B cell (primary cell): Measurements from ENCODE around the gene OR7C2. TPM values are rescaled to one million over a fixed set of nuclear protein-coding genes. Genes with fewer than 3 reads are reported as not detected.
A peak's percentile ranks its signal among the peaks of the same experiment; 100 is the strongest.

ENCODE experiments used
- ATAC-seq: fragments of 200-7000 bp; cut with Tn5 transposase; one replicate; pipeline ENCODE4 v1.10.0; 2021; ENCODE audit warnings: low read depth, mild to moderate bottlenecking, moderate number of reproducible peaks, moderate library complexity
- CTCF ChIA-PET: fragments of 350-600 bp; sonication (Branson Sonifier 250); formaldehyde crosslinking; loops from one replicate; lab custom pipeline; 2021; ENCODE audit warnings: antibody characterized with exemption, inconsistent platforms; lab: Charles Lee
- POLR2A ChIA-PET: fragments of 350-600 bp; sonication (Branson Sonifier 250); formaldehyde crosslinking; loops from one replicate; lab custom pipeline; 2021; ENCODE audit warnings: antibody characterized with exemption; lab: Charles Lee
- DNase-seq: peaks from one replicate; pipeline ENCODE4 v3.0.0; 2013
- H2AFZ ChIP-seq: 2 replicates; pipeline ENCODE4 v1.6.1; 2012; ENCODE audit warnings: mild to moderate bottlenecking, low read depth, low read length; ENCODE audit not compliant: insufficient read depth, poor library complexity, severe bottlenecking
- H3K27ac ChIP-seq, 2 donors: 1 replicate in 1 of 2; 2 replicates in 1 of 2; pipeline ENCODE4 v1.5.1; 2012 to 2013; ENCODE audit warnings: low read length in 2 of 2, mild to moderate bottlenecking in 2 of 2, moderate library complexity in 1 of 2
- H3K27me3 ChIP-seq, 4 experiments: fragments of 200-600 bp in 1 of 4; sonication (generic) in 1 of 4; replicated peaks in 1 of 4; 1 replicate in 2 of 4; 2 replicates in 2 of 4; pipeline versions ENCODE4 v1.6.1 to v1.7.0; 2013 to 2016; ENCODE audit warnings: low read length in 3 of 4, mild to moderate bottlenecking in 2 of 4, mixed read lengths in 1 of 4, moderate library complexity in 1 of 4; ENCODE audit not compliant: insufficient read depth in 4 of 4, control insufficient read depth in 3 of 4; ENCODE audit errors: control extremely low read depth in 1 of 4
- H3K36me3 ChIP-seq, 2 experiments: replicated peaks in 1 of 2; 1 replicate in 1 of 2; 2 replicates in 1 of 2; pipeline versions ENCODE4 v1.6.1 to v1.7.1; 2013; ENCODE audit warnings: low read length in 1 of 2; ENCODE audit not compliant: insufficient read depth in 2 of 2, control insufficient read depth in 1 of 2; ENCODE audit errors: control extremely low read depth in 1 of 2, extremely low read depth in 1 of 2
- H3K4me1 ChIP-seq, 2 donors: fragments of 200-600 bp in 1 of 2; sonication (generic) in 1 of 2; 1 replicate in 1 of 2; 2 replicates in 1 of 2; pipeline versions ENCODE4 v1.5.1 to v1.6.1; 2013 to 2017; ENCODE audit warnings: low read length in 2 of 2; ENCODE audit not compliant: control insufficient read depth in 2 of 2, insufficient read depth in 2 of 2
- H3K4me2 ChIP-seq: replicated peaks from 2 replicates; pipeline ENCODE3; 2012; ENCODE audit warnings: mild to moderate bottlenecking, low read depth, low read length; ENCODE audit not compliant: poor library complexity, severe bottlenecking
- H3K4me3 ChIP-seq, 5 experiments: fragments of 200-600 bp in 1 of 5; sonication (generic) in 1 of 5; 1 replicate in 3 of 5; 2 replicates in 2 of 5; pipeline versions ENCODE4 v1.5.1 to v1.7.0; 2011 to 2016; ENCODE audit warnings: low read length in 4 of 5, mild to moderate bottlenecking in 4 of 5, low read depth in 2 of 5, control low read depth in 1 of 5, moderate library complexity in 1 of 5; ENCODE audit not compliant: insufficient read depth in 1 of 5; ENCODE audit errors: control extremely low read depth in 1 of 5, extremely low read depth in 1 of 5
- H3K79me2 ChIP-seq: fragments of 200-600 bp; sonication (generic); one replicate; pipeline ENCODE4 v1.6.0; 2016; ENCODE audit warnings: low read length; ENCODE audit not compliant: control insufficient read depth, insufficient read depth
- H3K9ac ChIP-seq: fragments of 200-600 bp; sonication (generic); 2 replicates; pipeline ENCODE4 v1.6.1; 2017; ENCODE audit warnings: mild to moderate bottlenecking, low read length, moderate library complexity
- H3K9me3 ChIP-seq, 3 donors: one replicate each; pipeline versions ENCODE4 v1.6.1 to v1.7.1; 2013; ENCODE audit warnings: low read length in 2 of 3; ENCODE audit not compliant: control insufficient read depth in 2 of 3, insufficient read depth in 1 of 3; ENCODE audit errors: control extremely low read depth in 1 of 3
- H4K20me1 ChIP-seq: 2 replicates; pipeline ENCODE4 v1.6.0; 2012; ENCODE audit warnings: mild to moderate bottlenecking, low read length; ENCODE audit not compliant: insufficient read depth, control insufficient read depth, poor library complexity, severe bottlenecking
- H3K27ac Mint-ChIP-seq: one replicate; pipeline ENCODE4 v1.8.0; 2021; ENCODE audit warnings: mixed read lengths
- H3K27me3 Mint-ChIP-seq: one replicate; pipeline ENCODE4 v1.8.0; 2021; ENCODE audit warnings: mixed read lengths
- H3K4me1 Mint-ChIP-seq: one replicate; pipeline ENCODE4 v1.8.0; 2021; ENCODE audit warnings: mixed read lengths
- H3K4me3 Mint-ChIP-seq: one replicate; pipeline ENCODE4 v1.8.0; 2021; ENCODE audit warnings: mixed read lengths
- H3K9me3 Mint-ChIP-seq: one replicate; pipeline ENCODE4 v1.8.0; 2022; ENCODE audit warnings: mixed read lengths; ENCODE audit not compliant: insufficient read depth
- CTCF ChIP-seq: fragments of 200-600 bp; IDR thresholded peaks from one replicate; pipeline ENCODE4 v1.8.0; 2022; ENCODE audit warnings: antibody characterized with exemption, mild to moderate bottlenecking
- EZH2 ChIP-seq: IDR thresholded peaks from 2 replicates; pipeline ENCODE4 v1.6.1; 2012; ENCODE audit warnings: borderline replicate concordance, low read depth, mild to moderate bottlenecking, moderate library complexity, low read length; ENCODE audit not compliant: insufficient read depth, poor library complexity, severe bottlenecking
- WGBS: methylation state at CpG from one replicate; pipeline ENCODE4 v1.1.5; 2013; ENCODE audit warnings: missing lambda C conversion rate; ENCODE audit not compliant: insufficient coverage; 5-methylcytosine and 5-hydroxymethylcytosine counted together
- intact Hi-C: fragments of 100-400 bp; cut with micrococcal nuclease; formaldehyde crosslinking; loops from one replicate; pipeline ENCODE4 v1.10.0; 2022
- polyA plus RNA-seq: library from polyadenylated mRNA; depleted of rRNA; stranded (reverse); fragments of >200 nt; gene quantifications from 2 replicates; pipeline ENCODE4 v1.2.3, GENCODE V29; 2012
- total RNA-seq, 2 donors: library from RNA; stranded (reverse); fragments of 120-200 nt in 1 of 2; gene quantifications; 1 replicate in 1 of 2; 2 replicates in 1 of 2; pipeline versions ENCODE4 v1.2.3 to v1.2.4, GENCODE V29; 2013 to 2022

Gene OR7C2
- total and polyA plus RNA-seq, 2 donors (not counting 1 experiment from before 2014, with no cell fraction given): not detected

- 44% methylated on average over 3 of the region's 5 CpGs for WGBS
- Mint-ChIP-seq H3K4me3 (no peak overlapping the region), H3K9me3 (peaks cover 4% of the 10 kb centered on the region), H3K27ac (no peak overlapping the region), H3K27me3 (peaks cover 50% of the 10 kb centered on the region), H3K4me1 (no peaks in the 10 kb centered on the region)
- ChIA-PET CTCF (interaction anchor here (0.5 kb wide), 1 partner anchor 190 kb away, joined by 5 read pairs; no protein-coding TSS in a partner anchor), POLR2A (no interaction called here)
- no peaks in the 10 kb centered on the region for H3K36me3 ChIP-seq
- H3K79me2 ChIP-seq: no peaks in the 10 kb centered on the region
- no peak overlapping the region for H2AFZ ChIP-seq
- H3K4me2 ChIP-seq: no peak overlapping the region
- H3K4me1 ChIP-seq: no peaks in the 10 kb centered on the region
- H4K20me1 ChIP-seq: no peaks in the 10 kb centered on the region
- no peak overlapping the region for H3K27ac ChIP-seq
- TF ChIP-seq CTCF (no peak), EZH2 (no peak)
- peaks cover 0 to 2% (median 0%) of the 10 kb centered on the region in 4 experiments for H3K27me3 ChIP-seq
- intact Hi-C loops: no loop called here
- peaks cover 2 to 6% (median 4%) of the 10 kb centered on the region in 3 donors for H3K9me3 ChIP-seq
- ATAC-seq: no peak
- no peak overlapping the region for H3K4me3 ChIP-seq
- DNase-seq: peak; percentile 25
- H3K9ac ChIP-seq: no peak overlapping the region
These were observed 24.4 kb upstream of the OR7C2 start for GRCh38 chr19:14916848-14917247.

GRCh38 chr19:14933506-14933905 is 7.8 kb upstream of the OR7C2 start:
- peaks cover 0 to 4% (median 2%) of the 10 kb centered on the region in 4 experiments for H3K27me3 ChIP-seq
- ATAC-seq (no peak), DNase-seq (no peak)
- CTCF ChIA-PET: no interaction called here
- H3K4me2 ChIP-seq: no peak overlapping the region
- Mint-ChIP-seq H3K27ac (no peak overlapping the region), H3K4me1 (no peaks in the 10 kb centered on the region), H3K27me3 (peaks cover 37% of the 10 kb centered on the region), H3K4me3 (no peak overlapping the region), H3K9me3 (peaks cover 2% of the 10 kb centered on the region)
- intact Hi-C loops: no loop called here
- POLR2A ChIA-PET: no interaction called here
- no peaks in the 10 kb centered on the region for H4K20me1 ChIP-seq
- no peaks in the 10 kb centered on the region for H3K79me2 ChIP-seq
- TF ChIP-seq EZH2: no peak
- no peak for TF ChIP-seq CTCF
- H3K9me3 ChIP-seq: no peaks in the 10 kb centered on the region
- H3K27ac ChIP-seq: no peak overlapping the region
- no CpG with 5 or more reads among the region's 1 CpG for WGBS
- H3K4me3 ChIP-seq: no peak overlapping the region
- no peaks in the 10 kb centered on the region for H3K36me3 ChIP-seq
- no peak overlapping the region for H2AFZ ChIP-seq
- no peak overlapping the region for H3K9ac ChIP-seq
- H3K4me1 ChIP-seq: no peaks in the 10 kb centered on the region
